Measurements from ENCODE around the gene RNF227.

Gene RNF227

DNA sequence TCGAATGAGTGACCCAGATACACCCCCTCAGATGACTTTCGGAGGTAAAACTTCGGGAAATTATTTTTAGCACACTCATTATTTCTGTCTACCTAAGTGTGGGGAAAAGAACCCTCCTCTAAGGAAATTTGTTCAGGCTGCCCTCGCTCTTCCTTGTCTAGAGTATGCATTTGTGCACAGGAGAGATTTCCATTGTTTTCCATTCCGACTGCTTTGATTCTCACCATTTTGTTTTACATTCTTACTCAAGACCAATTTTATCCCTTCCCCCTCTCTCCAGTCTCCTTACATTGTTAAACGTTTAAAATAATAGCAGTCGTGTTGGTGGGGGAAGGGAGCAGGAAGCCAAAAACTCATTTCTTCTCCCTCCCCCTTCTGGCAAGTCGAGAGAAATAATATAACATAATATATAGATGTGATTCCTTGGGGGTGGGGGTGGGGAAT is 29.0 kb downstream of the RNF227 start:
- TF ChIP-seq SIN3A (IDR thresholded peaks at IDR 0.05; ENCODE audit: borderline replicate concordance, insufficient read depth, low read length) = 0 out of 2 replicates have a peak, but pooled peaks have one; percentile 12
- TF ChIP-seq FOXP2 (optimal IDR thresholded peaks at IDR 0.05; ENCODE audit: borderline replicate concordance, extremely low read depth, extremely low read length, insufficient read depth) = no peak
- no peak for TF ChIP-seq TAF1 (IDR thresholded peaks at IDR 0.05; ENCODE audit: borderline replicate concordance, insufficient read depth, low read length)
- TF ChIP-seq, protein P1, sequence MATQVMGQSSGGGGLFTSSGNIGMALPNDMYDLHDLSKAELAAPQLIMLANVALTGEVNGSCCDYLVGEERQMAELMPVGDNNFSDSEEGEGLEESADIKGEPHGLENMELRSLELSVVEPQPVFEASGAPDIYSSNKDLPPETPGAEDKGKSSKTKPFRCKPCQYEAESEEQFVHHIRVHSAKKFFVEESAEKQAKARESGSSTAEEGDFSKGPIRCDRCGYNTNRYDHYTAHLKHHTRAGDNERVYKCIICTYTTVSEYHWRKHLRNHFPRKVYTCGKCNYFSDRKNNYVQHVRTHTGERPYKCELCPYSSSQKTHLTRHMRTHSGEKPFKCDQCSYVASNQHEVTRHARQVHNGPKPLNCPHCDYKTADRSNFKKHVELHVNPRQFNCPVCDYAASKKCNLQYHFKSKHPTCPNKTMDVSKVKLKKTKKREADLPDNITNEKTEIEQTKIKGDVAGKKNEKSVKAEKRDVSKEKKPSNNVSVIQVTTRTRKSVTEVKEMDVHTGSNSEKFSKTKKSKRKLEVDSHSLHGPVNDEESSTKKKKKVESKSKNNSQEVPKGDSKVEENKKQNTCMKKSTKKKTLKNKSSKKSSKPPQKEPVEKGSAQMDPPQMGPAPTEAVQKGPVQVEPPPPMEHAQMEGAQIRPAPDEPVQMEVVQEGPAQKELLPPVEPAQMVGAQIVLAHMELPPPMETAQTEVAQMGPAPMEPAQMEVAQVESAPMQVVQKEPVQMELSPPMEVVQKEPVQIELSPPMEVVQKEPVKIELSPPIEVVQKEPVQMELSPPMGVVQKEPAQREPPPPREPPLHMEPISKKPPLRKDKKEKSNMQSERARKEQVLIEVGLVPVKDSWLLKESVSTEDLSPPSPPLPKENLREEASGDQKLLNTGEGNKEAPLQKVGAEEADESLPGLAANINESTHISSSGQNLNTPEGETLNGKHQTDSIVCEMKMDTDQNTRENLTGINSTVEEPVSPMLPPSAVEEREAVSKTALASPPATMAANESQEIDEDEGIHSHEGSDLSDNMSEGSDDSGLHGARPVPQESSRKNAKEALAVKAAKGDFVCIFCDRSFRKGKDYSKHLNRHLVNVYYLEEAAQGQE (IDR thresholded peaks at IDR 0.05; ENCODE audit: insufficient read depth in 1 of 2, low read depth in 2 of 2, low read length in 2 of 2) = 0 out of 4 replicates have a peak, but pooled peaks of 1 of the 2 experiments have one; percentile 2
- TF ChIP-seq POLR2AphosphoS5 (IDR thresholded peaks at IDR 0.05; ENCODE audit: low read depth, low read length) = peak; percentile 49; the same call in 1 of the 2 replicates

- TF ChIP-seq TAF1 (IDR thresholded peaks at IDR 0.05; ENCODE audit: borderline replicate concordance, insufficient read depth, low read length) (no peak), SIN3A (IDR thresholded peaks at IDR 0.05; ENCODE audit: borderline replicate concordance, insufficient read depth, low read length) (no peak; the same call in 1 of the 2 replicates), POLR2AphosphoS5 (IDR thresholded peaks at IDR 0.05; ENCODE audit: low read depth, low read length) (no peak; the same call in 1 of the 2 replicates), FOXP2 (optimal IDR thresholded peaks at IDR 0.05; ENCODE audit: borderline replicate concordance, extremely low read depth, extremely low read length, insufficient read depth) (no peak)
- TF ChIP-seq, protein P1 (IDR thresholded peaks at IDR 0.05; ENCODE audit: insufficient read depth in 1 of 2, low read depth in 2 of 2, low read length in 2 of 2) = no peak
Observed at GRCh38 chr17:7886227-7887037, 29.7 kb downstream of the RNF227 start.

GRCh38 chr17:7885367-7886226 is 30.5 kb downstream of the RNF227 start:
- TF ChIP-seq POLR2AphosphoS5 (IDR thresholded peaks at IDR 0.05; ENCODE audit: low read depth, low read length) (peak; percentile 79), SIN3A (IDR thresholded peaks at IDR 0.05; ENCODE audit: borderline replicate concordance, insufficient read depth, low read length) (peak; percentile 99; the same call in 1 of the 2 replicates), FOXP2 (optimal IDR thresholded peaks at IDR 0.05; ENCODE audit: borderline replicate concordance, extremely low read depth, extremely low read length, insufficient read depth) (peak; percentile 92), TAF1 (IDR thresholded peaks at IDR 0.05; ENCODE audit: borderline replicate concordance, insufficient read depth, low read length) (peak; percentile 85)
- TF ChIP-seq, protein P1 (IDR thresholded peaks at IDR 0.05; ENCODE audit: insufficient read depth in 1 of 2, low read depth in 2 of 2, low read length in 2 of 2) = peak in 1 of 2 experiments; percentile 49; a peak in 1 of 4 replicates

DNA sequence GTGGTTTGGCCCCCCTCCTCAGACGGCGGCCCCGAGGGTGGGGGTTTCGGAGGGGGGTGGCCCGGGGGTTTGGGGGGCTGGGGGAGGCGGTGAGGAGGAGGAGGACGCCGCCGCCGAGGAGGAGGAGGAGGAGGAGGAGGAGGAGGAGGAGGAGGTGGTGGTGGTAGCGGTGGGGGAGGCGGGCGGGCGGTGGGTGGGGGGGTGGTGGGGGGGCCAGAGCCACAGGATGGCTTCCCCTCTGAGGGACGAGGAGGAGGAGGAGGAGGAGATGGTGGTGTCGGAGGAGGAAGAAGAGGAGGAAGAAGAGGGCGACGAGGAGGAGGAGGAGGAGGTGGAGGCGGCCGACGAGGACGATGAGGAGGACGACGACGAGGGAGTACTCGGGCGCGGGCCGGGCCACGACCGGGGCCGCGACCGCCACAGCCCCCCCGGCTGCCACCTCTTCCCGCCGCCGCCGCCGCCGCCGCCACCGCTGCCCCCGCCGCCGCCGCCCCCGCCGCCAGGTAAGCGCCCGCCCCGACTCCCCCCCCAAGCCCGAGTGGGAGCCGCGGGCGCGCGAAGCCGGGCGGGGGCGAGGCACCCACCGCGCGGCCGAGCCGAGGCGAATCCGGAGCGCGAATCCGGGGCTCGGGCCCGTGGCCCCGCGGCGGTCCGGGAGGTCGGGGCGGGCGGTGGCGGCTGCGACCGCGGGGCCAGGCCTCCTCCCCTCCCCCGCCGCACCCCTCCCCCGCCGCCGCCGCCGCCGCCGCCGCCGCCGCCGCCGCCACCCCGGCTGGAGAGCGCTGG is 31.3 kb downstream of the RNF227 start:
- no peak for TF ChIP-seq POLR2AphosphoS5 (IDR thresholded peaks at IDR 0.05; ENCODE audit: low read depth, low read length)
- no peak for TF ChIP-seq FOXP2 (optimal IDR thresholded peaks at IDR 0.05; ENCODE audit: borderline replicate concordance, extremely low read depth, extremely low read length, insufficient read depth)
- no peak for TF ChIP-seq TAF1 (IDR thresholded peaks at IDR 0.05; ENCODE audit: borderline replicate concordance, insufficient read depth, low read length)
- TF ChIP-seq SIN3A (IDR thresholded peaks at IDR 0.05; ENCODE audit: borderline replicate concordance, insufficient read depth, low read length) = no peak
- TF ChIP-seq, protein P1 (IDR thresholded peaks at IDR 0.05; ENCODE audit: insufficient read depth in 1 of 2, low read depth in 2 of 2, low read length in 2 of 2) = no peak
